ENCODE measurements around the gene CYP2R1.
"Not testable (repeated sequence)": the region's sequence is repeated elsewhere in the genome, so short reads cannot be mapped to it uniquely, and the experiment has no call there.

CYP2R1 gene

GRCh38 chr11:14891143-14892035, 642 bp downstream of the CYP2R1 start:
- no peaks in the 10 kb centered on the region for H3K9me2 ChIP-seq (replicated peaks; ENCODE audit: control insufficient read depth, low read length)
- peaks cover 45% of the 10 kb centered on the region for H3K4me1 ChIP-seq (ENCODE audit: control insufficient read depth, low read length)
- no peaks in the 10 kb centered on the region for H3F3A ChIP-seq (ENCODE audit: control insufficient read depth, insufficient read depth)
- no peaks in the 10 kb centered on the region for H3K9me3 ChIP-seq (ENCODE audit: control insufficient read depth, insufficient read depth, low read length)
- peak overlapping the region; percentile 73 for H3K4me3 ChIP-seq (ENCODE audit: low read length)
- peaks cover 30% of the 10 kb centered on the region for H3K79me2 ChIP-seq (ENCODE audit: control insufficient read depth, low read length)
- H3K27ac ChIP-seq (ENCODE audit: low read depth, low read length), result peak overlapping the region; percentile 55
- H3K27me3 ChIP-seq (ENCODE audit: control insufficient read depth, low read length), result no peaks in the 10 kb centered on the region
- TF ChIP-seq EZH2phosphoT487 (IDR thresholded peaks at IDR 0.05; ENCODE audit: borderline replicate concordance, low read length), result no peak
- peaks cover 7% of the 10 kb centered on the region; the same call in 1 of the 2 replicates for H3K36me3 ChIP-seq (ENCODE audit: control insufficient read depth, low read length)
- H4K20me1 ChIP-seq (ENCODE audit: control insufficient read depth, insufficient read depth, low read depth, low read length), result no peaks in the 10 kb centered on the region
- peak overlapping the region; percentile 75 for H3K4me2 ChIP-seq (ENCODE audit: low read length)

DNA sequence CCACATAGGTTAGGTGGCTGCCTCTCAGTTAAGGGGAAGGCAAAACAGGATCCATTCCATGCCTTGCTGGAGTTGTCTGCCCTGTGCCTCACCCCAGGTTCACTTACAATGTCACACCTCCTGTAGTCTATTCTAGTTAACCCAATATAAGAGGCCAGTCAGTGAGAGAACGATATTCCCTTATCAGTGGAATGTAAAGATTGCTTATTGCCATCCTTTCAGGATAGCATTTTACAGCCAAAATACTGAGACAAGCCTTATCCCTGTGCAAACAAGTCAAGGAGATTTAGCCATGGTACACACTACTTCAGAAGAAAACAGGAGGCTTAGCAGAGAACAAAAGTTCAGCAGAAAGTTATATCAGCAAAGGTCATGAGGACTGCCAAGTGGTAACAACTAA, 5.5 kb downstream of the CYP2R1 start:
- peaks cover 24% of the 10 kb centered on the region for H3K36me3 ChIP-seq (ENCODE audit: control insufficient read depth, low read length)
- H4K20me1 ChIP-seq (ENCODE audit: control insufficient read depth, insufficient read depth, low read depth, low read length), result no peaks in the 10 kb centered on the region
- no peaks in the 10 kb centered on the region for H3F3A ChIP-seq (ENCODE audit: control insufficient read depth, insufficient read depth)
- H3K4me2 ChIP-seq (ENCODE audit: low read length), result no peak overlapping the region
- H3K27me3 ChIP-seq (ENCODE audit: control insufficient read depth, low read length), result no peaks in the 10 kb centered on the region
- TF ChIP-seq EZH2phosphoT487 (IDR thresholded peaks at IDR 0.05; ENCODE audit: borderline replicate concordance, low read length) (no peak), CTCF (IDR thresholded peaks at IDR 0.05; ENCODE audit: low read depth, low read length, poor library complexity, severe bottlenecking) (no peak)
- H3K27ac ChIP-seq (ENCODE audit: low read depth, low read length), result no peak overlapping the region
- H3K9me2 ChIP-seq (replicated peaks; ENCODE audit: control insufficient read depth, low read length), result no peaks in the 10 kb centered on the region
- H3K4me1 ChIP-seq (ENCODE audit: control insufficient read depth, low read length), result peaks cover 26% of the 10 kb centered on the region
- H3K79me2 ChIP-seq (ENCODE audit: control insufficient read depth, low read length), result peaks cover 35% of the 10 kb centered on the region
- no peak overlapping the region for H3K4me3 ChIP-seq (ENCODE audit: low read length)
- H3K9me3 ChIP-seq (ENCODE audit: control insufficient read depth, insufficient read depth, low read length), result no peaks in the 10 kb centered on the region

GRCh38 chr11:14884667-14885273, 7.3 kb downstream of the CYP2R1 start:
- Histone ChIP-seq H3K36me3 (ENCODE audit: control insufficient read depth, low read length) (peaks cover 35% of the 10 kb centered on the region), H3K9me3 (ENCODE audit: control insufficient read depth, insufficient read depth, low read length) (no peaks in the 10 kb centered on the region), H3K27ac (ENCODE audit: low read depth, low read length) (no peak overlapping the region), H3F3A (ENCODE audit: control insufficient read depth, insufficient read depth) (no peaks in the 10 kb centered on the region; the same call in 1 of the 2 replicates), H3K4me2 (ENCODE audit: low read length) (no peak overlapping the region), H3K9me2 (replicated peaks; ENCODE audit: control insufficient read depth, low read length) (no peaks in the 10 kb centered on the region), H3K4me3 (ENCODE audit: low read length) (no peak overlapping the region), H3K79me2 (ENCODE audit: control insufficient read depth, low read length) (peaks cover 22% of the 10 kb centered on the region), H3K27me3 (ENCODE audit: control insufficient read depth, low read length) (no peaks in the 10 kb centered on the region), H4K20me1 (ENCODE audit: control insufficient read depth, insufficient read depth, low read depth, low read length) (no peaks in the 10 kb centered on the region), H3K4me1 (ENCODE audit: control insufficient read depth, low read length) (peaks cover 15% of the 10 kb centered on the region)
- TF ChIP-seq CTCF (IDR thresholded peaks at IDR 0.05; ENCODE audit: low read depth, low read length, poor library complexity, severe bottlenecking), result no peak
- no peak for TF ChIP-seq EZH2phosphoT487 (IDR thresholded peaks at IDR 0.05; ENCODE audit: borderline replicate concordance, low read length)

GRCh38 chr11:14883683-14884082, 8.3 kb downstream of the CYP2R1 start:
- not testable (repeated sequence) for H3K4me3 ChIP-seq (ENCODE audit: low read length); H3K27me3 ChIP-seq (ENCODE audit: control insufficient read depth, low read length); H3K9me2 ChIP-seq (replicated peaks; ENCODE audit: control insufficient read depth, low read length); H3K27ac ChIP-seq (ENCODE audit: low read depth, low read length); H3K4me2 ChIP-seq (ENCODE audit: low read length); H3K9me3 ChIP-seq (ENCODE audit: control insufficient read depth, insufficient read depth, low read length); H3K4me1 ChIP-seq (ENCODE audit: control insufficient read depth, low read length); H3F3A ChIP-seq (ENCODE audit: control insufficient read depth, insufficient read depth); H4K20me1 ChIP-seq (ENCODE audit: control insufficient read depth, insufficient read depth, low read depth, low read length)
- H3K79me2 ChIP-seq (ENCODE audit: control insufficient read depth, low read length), result peaks cover 13% of the 10 kb centered on the region; the same call in 1 of the 2 replicates
- peaks cover 46% of the 10 kb centered on the region for H3K36me3 ChIP-seq (ENCODE audit: control insufficient read depth, low read length)
